Activated CD4-positive, alpha-beta T cell treated with anti-CD3 and anti-CD28 coated beads, Interleukin-2, amount 50 U/mL, for 24 hours (primary cell): ENCODE measurements around the gene BID.
"Not testable (repeated sequence)": the region's sequence is repeated elsewhere in the genome, so short reads cannot be mapped to it uniquely, and the experiment has no call there.

Experiments used
- DNase-seq, 2 donors: peaks; one replicate each; pipeline ENCODE4 v3.0.0-alpha.2; 2020; ENCODE audit warnings: low read depth in 1 of 2, low spot score in 1 of 2

Gene BID

GRCh38 chr22:17705951-17706900, 68.0 kb downstream of the BID start:
- peak in 1 of 2 donors; percentile 52 for DNase-seq

- no peak for DNase-seq
Measured at GRCh38 chr22:17705546-17705945, 68.7 kb downstream of the BID start.

- no peak for DNase-seq
Measured at GRCh38 chr22:17703811-17704210, 70.5 kb downstream of the BID start.

GRCh38 chr22:17700778-17701177, 73.5 kb downstream of the BID start:
- DNase-seq = no peak

GRCh38 chr22:17699696-17700340, 74.5 kb downstream of the BID start:
- no peak for DNase-seq

GRCh38 chr22:17698948-17699347, 75.3 kb downstream of the BID start:
- DNase-seq = no peak

GRCh38 chr22:17698276-17698675, 76.0 kb downstream of the BID start:
- not testable (repeated sequence) for DNase-seq

GRCh38 chr22:17697196-17697595, 77.1 kb downstream of the BID start:
- DNase-seq = not testable (repeated sequence)

GRCh38 chr22:17695986-17696385, 78.3 kb downstream of the BID start:
- no peak for DNase-seq

GRCh38 chr22:17694752-17695151, 79.5 kb downstream of the BID start:
- DNase-seq = no peak

- DNase-seq = no peak
Measured at GRCh38 chr22:17694193-17694592, 80.1 kb downstream of the BID start.

- DNase-seq = no peak
Measured at GRCh38 chr22:17692841-17693240, 81.4 kb downstream of the BID start.

GRCh38 chr22:17684245-17684644, 90.0 kb downstream of the BID start:
- no peak for DNase-seq
